KBM-7 (cell line): Measurements from ENCODE around the gene LSAMP.

Experiments used
- DNase-seq: peaks from one replicate; pipeline ENCODE4 v3.0.0-alpha.2; 2015
- in situ Hi-C: fragments of 300-500 bp; cut with MboI; formaldehyde crosslinking; loops from 2 replicates; pipeline ENCODE4 v1.14.3; 2020; ENCODE audit warnings: low sequenced_read_pairs, low pct_unique_long_range_greater_than_20kb, mixed read lengths

The LSAMP gene

DNA sequence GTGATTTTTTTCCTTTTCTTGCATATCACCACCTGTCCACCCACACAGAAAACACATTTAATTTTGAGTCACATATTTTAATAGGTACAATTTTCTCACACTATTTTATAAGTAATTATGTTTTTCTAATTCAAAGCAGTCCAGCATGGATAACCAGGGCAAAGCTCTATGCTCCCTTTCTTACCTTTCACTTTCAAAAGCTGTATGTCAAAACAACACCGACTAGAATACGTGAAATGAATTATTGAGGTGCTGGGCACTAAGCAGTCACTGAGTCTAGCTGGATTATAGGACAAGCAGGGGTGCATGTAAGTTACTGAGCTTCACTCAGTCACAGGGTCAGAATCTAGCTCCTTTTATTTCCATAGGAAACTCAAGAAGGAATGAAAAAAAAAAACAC lies 60.6 kb downstream of the LSAMP start:
- no peak for DNase-seq
- in situ Hi-C loops, result no loop called here

DNA sequence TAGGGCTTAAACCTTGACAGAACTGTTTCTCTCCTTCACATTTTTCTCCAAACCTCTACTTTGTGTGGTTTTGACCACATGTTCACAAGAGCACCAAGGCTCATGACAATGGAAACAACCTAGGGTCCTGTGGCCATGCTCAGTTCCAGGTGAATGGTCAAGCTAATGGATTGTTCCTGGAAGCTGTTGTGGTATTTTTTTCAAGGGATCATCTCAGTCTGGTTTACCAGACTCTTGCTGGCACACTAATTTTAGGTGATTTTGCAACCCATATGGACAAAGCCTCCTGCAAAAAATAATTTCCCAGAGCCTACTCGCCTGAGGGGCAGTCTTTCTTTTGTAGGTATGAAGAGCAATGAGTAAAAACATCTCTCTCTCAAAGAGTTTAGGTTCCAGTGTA lies 67.2 kb downstream of the LSAMP start:
- peak; percentile 88 for DNase-seq
- in situ Hi-C loops, result no loop called here

DNA sequence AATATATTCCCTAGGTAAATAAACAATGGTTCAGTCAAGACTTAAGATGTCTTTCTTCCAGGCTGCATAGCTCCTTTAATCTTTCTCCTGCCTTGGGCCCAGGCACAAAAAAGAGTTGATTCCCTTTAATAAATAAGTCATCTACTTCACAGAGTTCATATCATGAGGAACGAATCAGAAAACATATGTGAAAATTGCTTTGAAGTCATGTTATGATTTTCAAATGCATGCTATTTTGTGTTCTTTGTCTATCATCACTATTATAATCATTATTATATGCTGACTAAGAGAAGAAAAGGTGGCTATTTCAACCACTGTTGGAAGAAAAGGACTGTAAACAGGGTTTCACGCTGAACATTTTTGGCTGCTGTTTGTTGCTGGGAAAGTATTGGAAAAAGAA lies 70.4 kb downstream of the LSAMP start:
- in situ Hi-C loops, result no loop called here
- no peak for DNase-seq

DNA sequence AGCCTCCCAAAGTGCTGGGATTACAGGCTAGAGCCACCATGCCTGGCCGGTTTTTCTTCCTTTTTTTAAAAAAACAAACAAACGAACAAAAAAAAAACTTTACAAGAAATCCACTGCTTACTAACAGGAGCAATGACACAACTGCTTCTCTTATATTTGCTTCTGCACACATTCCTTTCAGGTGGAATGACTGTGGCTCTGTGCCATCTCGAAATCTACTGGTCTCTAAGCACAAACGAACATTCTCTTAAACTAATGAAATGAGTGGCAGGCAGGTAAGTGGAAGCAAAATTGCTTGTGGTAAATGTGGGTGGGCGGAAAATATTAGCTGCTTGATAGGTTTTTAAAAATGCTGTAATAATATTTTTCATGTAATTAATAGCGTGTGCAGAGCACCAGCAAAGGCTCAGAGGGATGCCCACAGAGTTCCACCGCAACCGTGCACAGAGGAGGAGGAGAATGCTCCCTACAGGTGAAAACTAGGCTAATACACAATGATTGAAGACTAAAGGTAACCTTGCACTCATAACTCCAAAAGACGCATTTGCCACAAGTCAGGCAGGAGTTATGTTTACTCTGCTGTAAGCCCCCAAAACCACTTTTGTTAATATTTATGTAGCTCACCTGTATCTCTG lies 77.4 kb downstream of the LSAMP start:
- in situ Hi-C loops, result no loop called here

DNA sequence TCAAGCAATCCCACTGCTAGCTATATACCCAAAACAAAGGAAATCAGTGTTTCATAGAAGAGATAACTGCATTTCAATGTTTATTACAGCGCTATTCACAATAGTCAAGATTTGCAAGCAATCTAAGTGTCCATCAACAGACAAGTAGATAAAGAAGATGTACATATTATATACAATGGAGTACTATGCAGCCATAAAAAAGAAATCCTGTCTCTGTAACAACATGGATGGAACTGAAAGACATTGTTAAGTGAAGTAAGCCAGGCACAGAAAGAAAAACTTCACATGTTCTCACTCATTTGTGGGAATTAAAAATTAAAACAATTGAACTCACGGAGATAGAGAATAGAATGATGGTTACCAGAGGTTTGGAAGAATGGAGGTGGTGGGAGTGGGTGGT lies 89.2 kb downstream of the LSAMP start:
- in situ Hi-C loops, result no loop called here
- no peak for DNase-seq

More for the DNA sequence above, 77.4 kb downstream of the LSAMP start:
- no peak for DNase-seq

DNA sequence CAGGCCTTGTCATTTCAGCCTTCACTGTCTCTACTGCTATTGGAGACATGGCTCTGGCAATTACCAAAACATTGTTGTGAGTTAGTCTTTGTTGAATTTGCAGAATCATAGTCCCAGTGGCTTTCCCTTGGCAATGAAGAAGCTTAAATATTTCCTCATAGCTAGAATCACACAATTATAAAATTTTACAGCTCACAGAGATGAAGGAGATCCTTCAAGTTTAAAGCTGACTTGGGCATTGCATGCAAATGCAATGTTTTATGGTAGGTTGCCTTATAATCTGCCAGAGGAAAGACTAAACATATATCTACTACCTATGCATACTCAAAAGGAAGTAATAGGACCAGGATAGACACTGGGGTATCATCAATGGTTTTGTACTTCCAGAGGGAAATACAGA lies 90.9 kb downstream of the LSAMP start:
- in situ Hi-C loops, result no loop called here
- DNase-seq, result no peak

DNA sequence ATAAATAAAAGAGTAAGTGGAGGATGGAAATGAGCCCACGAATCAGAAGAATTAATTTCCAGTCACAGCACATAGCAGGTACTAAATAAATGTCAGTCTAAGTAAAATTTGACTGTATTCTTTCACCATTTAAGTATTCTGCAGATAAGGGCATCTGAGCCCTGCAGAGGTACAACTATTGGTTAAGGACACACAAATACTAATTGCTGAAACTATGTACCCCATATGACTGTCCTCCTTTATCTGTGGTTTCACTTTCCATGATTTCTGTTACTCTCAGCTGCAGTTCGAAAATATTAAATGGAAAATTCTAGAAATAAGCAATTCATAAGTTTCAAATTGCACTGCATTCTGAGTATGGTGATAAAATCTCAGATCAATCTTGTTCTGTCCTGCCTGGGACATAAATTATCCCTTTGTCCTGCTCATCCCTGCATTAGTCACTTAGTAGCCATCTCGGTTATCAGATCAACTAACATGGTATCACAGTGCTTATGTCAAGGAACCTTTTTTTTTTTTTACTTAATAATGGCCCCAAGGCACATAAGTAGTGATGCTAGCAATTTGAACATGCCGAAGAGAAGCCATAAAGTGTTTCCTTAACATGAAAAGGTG lies 95.1 kb downstream of the LSAMP start:
- in situ Hi-C loops, result no loop called here
- DNase-seq, result no peak

DNA sequence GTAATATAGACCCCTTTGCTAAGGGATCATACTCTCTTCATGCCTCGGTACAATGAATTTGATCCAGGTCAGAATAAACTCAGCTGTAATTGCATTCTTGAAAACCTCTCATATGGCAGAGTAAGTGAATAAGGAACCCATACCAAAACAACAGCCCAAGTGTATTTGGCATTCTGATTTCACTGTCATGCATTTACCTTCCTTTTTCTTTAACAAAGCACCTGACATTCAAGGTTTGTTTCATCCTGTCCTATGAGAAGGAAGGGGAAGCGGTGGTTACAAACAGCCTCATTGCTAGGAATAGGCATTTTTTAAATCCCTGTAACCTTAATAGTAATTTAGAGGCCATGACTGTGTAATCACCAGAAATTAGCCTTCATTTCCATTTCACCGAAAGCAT lies 97.1 kb downstream of the LSAMP start:
- DNase-seq, result no peak
- in situ Hi-C loops, result no loop called here

DNA sequence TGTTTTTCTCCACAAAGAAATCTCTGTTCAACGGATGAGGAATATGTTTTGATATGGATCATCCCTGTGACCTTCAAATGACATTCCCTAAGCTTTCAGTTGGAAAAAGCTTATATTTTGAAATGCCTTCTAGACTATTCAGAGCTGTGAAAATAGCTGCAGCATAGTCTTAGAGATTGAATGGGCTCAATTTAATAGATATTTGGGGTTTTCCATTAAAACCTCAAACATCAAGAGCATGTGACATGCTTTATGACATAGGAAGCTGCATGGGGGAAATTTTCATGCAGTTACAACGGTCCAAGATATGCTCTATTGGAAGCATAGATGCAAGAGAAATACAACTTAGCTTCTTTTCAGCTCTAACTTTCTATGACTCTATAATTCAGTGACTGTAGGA lies 102.8 kb downstream of the LSAMP start:
- DNase-seq, result no peak
- in situ Hi-C loops, result no loop called here

DNA sequence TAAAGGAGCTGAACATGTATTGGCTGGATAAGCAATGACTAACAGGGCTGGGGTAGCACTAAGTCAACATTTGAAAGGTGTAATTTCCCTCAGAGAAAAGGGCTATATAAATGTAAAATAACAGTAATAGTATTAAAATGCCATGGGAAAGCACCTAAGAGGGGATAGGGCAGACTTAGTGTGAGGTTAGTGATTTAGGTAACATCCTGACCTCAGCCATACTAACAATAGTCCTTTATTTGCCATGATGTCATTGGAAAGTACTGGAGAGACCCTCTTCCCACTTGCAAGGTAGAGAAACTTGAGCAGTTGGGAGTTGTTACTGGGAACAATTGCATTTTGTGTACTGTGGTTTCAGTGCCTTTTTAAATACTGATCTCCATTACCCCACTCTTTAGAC lies 103.4 kb downstream of the LSAMP start:
- no peak for DNase-seq
- in situ Hi-C loops, result no loop called here

DNA sequence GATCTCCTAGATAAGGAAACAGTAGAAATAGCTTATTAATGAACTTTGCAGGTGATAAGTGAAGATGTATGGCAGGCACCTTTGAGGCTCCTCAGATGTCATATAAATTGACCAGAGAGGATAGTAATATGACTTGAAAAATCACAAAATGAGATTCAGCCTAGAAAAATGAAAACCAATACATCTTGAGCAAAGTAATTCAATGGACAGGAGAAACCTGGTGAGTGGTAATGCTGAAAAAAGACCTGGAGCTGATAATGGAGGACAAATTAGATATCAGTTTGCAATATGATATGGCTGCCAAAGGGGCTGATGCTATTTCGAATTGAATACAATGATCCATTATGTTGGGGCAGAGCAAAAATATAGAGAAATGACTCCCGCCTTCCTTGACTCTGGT lies 103.9 kb downstream of the LSAMP start:
- no peak for DNase-seq
- in situ Hi-C loops, result no loop called here

DNA sequence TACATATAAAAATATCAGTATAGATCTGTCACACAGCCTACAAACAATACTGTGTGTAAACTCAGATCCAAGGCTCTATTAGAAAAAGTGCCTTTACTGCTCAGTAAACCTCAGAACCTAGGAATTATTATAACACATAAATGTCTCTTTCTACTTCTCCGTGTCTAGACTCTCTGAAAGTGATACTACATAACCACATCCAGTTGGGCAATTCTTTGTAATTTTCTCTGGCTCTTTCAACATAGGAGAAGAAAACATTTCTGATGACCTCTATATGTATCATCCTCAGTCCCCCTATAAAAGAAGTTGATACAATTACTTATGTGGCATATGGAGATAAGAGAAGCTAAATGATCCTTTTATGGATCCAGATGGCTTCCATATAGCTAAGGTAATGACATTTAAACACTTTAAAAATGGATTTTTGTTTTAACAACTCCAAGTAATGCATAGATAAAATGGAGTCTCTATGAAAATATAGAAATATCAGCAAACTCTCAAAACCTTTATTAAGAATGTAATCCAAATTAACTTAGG lies 104.5 kb downstream of the LSAMP start:
- in situ Hi-C loops, result no loop called here
- DNase-seq, result peak; percentile 10

DNA sequence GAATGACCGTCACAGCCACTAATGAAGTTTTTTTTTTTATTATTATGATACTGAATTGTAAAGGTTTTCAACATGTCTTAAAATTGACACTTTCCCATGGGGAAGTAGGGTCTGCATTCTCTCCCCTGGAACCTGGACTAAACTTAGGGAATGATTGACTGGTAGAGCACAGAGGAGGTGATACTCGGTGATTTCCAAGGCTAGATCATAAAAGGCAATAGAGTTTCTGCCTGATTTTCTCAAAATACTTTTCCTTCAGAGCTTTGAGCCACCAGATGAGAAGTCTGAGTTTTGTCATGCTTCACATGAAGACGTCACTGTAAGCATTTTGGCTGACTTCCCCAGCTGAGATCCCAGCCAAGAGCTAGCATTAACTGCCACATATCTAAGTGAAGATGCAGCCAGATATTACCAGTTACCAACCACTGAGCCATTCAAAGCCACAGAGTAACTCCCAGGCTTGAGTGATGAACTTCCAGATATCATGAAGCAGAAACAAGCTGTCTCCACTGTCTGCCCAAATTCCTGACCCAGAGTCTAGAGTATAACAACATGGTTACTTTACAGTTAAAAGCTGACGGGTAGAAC lies 105.8 kb downstream of the LSAMP start:
- peak; percentile 47 for DNase-seq
- in situ Hi-C loops, result no loop called here

DNA sequence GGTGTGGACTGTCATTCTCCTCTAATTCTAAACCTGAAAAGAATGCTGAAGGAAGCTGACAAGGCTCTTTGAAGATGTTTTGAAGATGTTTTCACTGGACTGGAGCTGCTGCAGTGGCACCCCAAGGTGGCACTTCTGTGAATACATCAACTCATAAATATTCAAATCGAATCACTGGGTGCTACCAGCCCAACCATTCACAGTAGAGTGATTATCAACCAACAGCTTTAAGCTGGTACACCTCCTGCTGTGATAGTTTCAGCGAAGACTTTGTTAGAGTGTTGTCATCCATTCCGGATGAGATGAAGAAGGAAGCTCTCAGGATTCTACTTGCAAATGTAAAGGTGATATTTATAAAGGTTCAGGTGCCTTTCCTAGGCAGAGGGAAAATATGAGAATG lies 106.6 kb downstream of the LSAMP start:
- no peak for DNase-seq
- in situ Hi-C loops, result no loop called here

DNA sequence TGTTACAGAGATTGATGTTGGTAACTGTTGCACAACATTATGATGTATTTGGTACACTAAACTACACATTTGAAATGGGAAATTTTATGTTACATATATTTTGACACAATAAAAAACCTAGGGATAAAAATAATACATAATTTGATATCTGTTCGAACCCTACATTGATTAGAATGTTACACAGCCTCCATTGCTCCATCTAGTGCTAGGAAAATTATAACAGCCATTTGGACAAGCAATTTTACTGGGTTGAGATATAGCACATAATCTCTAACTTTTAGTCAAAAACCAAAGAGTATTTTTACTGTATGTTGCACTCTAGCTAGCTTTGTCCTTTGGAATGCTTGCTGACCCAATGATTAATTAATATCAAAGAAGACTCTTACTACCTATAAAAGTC lies 108.1 kb downstream of the LSAMP start:
- in situ Hi-C loops, result no loop called here
- no peak for DNase-seq

DNA sequence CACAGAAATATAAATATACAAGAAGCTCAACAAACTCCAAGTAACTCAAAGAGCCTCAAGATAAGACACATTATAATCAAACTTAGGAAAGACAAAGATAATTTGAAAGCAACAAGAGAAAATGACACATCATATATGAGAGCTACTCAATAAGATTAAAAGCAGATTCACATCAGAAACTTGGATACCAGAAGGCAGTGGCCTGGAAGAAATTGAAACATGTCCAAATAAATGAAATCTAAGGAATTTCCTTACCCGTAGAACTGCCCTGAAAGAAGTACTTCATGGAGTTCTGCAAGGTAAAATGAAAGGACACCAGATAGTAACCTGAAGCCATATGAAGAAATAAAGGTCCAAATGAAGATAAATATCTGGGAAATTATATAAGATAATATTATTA lies 113.9 kb downstream of the LSAMP start:
- no peak for DNase-seq

DNA sequence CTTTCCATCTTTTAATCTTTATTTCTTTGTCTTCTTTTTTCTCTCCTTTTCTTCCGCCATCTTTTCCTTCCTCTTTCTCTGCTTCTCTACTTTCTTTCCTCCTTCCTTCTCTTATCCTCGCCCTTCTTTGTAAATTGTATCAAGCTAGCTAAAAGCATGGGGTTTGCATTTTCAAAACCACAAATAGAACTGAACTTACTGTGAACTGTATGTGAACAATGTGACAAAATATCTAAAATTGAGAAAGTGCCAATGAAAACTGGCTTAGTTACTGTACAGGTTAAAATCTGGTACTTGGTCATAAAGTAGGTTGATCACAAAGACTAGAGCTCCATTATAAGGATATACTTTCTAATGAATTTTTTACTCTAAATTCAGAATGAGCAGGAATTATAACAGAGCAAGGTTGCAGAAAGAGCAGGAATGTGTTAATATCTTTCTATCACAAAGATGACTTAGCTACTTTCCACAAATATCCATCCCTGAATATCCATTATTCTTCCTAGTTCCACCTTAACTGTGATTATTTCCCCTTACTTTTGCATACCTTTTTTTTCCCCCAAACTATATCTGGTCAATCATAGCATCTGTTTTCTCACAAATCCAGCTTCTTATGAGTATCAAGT lies 122.4 kb downstream of the LSAMP start:
- in situ Hi-C loops, result no loop called here
- DNase-seq, result no peak

More for the DNA sequence above, 113.9 kb downstream of the LSAMP start:
- in situ Hi-C loops, result no loop called here

DNA sequence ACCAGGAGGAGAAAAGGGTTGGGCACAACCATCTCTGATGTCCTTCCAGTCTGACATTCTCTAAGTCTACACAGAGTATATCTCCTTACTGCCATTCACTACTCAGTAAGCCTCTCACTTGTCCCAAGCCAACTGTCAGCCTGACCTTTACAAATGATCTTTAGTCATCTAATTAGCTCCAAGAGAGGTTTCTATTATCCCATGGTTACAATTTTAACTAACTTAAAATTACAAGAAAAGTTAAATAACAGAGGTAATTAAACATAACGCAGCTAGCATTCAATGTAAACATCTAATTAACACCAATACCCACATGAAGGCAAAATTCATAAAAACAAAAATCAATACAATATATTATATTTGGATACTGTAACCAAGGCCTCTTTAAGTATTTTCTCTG lies 126.9 kb downstream of the LSAMP start:
- DNase-seq, result no peak
- in situ Hi-C loops, result no loop called here

DNA sequence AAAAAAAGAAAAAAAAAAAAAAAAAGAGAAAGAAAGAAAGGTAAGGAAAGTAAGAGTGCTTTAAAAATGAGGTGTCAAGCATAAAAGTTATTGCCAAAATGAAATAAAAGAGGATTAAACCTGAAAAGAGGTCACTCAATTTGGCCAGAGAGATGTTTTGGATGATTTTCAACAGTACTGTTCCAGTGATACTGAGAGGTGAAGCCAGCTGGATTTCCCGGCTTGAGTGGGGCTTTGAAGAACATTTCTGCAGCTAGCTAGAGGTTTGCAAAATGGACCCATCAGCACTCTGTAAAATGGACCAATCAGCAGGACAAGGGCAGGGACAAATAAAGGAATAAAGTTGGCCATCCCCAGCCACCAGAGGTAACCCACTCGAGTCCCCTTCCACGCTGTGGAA lies 128.5 kb downstream of the LSAMP start:
- in situ Hi-C loops, result no loop called here
- no peak for DNase-seq

DNA sequence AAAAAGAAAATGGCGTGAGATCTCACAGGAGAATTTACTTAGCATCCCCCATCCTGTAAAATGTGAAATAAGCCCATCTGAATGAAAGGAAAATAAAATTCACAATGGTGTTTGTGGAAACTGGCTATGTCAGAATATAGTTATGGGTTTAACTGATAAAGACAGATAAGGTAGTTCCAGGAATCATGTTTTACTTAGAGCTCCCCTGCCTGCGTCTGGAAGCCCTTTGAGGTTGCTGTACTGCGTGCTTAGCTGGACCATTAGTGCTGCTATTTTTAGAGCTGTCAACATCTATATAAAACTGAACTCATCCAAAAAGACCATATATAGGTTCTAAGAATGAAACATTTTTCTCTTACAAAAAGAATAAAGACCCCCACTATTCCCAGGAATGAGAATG lies 130.8 kb downstream of the LSAMP start:
- peak; percentile 87 for DNase-seq
- in situ Hi-C loops, result no loop called here
